Right lobe of liver (tissue), 6 donors: ENCODE data around the gene BTBD2. TPM values are rescaled to one million over a fixed set of nuclear protein-coding genes. Genes with fewer than 3 reads are reported as not detected.

ENCODE experiments used
- ATAC-seq, 4 donors: fragments of 200-7000 bp; cut with Tn5 transposase; one replicate each; pipeline ENCODE4 v1.9.1; 2020; ENCODE audit warnings: mild to moderate bottlenecking in 4 of 4, moderate library complexity in 4 of 4
- DNase-seq, 3 donors: peaks; one replicate each; pipeline ENCODE4 v3.0.0-alpha.2; 2020
- H3K27ac ChIP-seq, 3 donors: fragments of 200-600 bp; one replicate each; pipeline ENCODE4 v1.8.0; 2022
- H3K27me3 ChIP-seq, 2 donors: fragments of 200-600 bp; one replicate each; pipeline ENCODE4 v1.8.0; 2022
- H3K36me3 ChIP-seq, 4 donors: fragments of 200-600 bp; sonication (generic) in 1 of 4; one replicate each; pipeline versions ENCODE4 v1.5.1 to v1.8.0; 2017 to 2022; ENCODE audit warnings: control low read depth in 1 of 4
- H3K4me1 ChIP-seq, 4 donors: fragments of 200-600 bp; sonication (generic) in 1 of 4; one replicate each; pipeline versions ENCODE4 v1.5.1 to v1.8.0; 2017 to 2022; ENCODE audit warnings: control low read depth in 1 of 4
- H3K4me3 ChIP-seq, 3 donors: fragments of 200-600 bp; one replicate each; pipeline ENCODE4 v1.8.0; 2022
- H3K9me3 ChIP-seq, 4 donors: fragments of 200-600 bp; sonication (generic) in 1 of 4; one replicate each; pipeline versions ENCODE4 v1.5.1 to v1.8.0; 2017 to 2022; ENCODE audit warnings: control low read depth in 1 of 4
- CTCF ChIP-seq, 4 donors: fragments of 200-600 bp in 3 of 4; fragments of 450-650 bp in 1 of 4; IDR thresholded peaks; one replicate each; pipeline versions ENCODE4 v1.5.1 to v1.8.0; 2016 to 2022; ENCODE audit warnings: antibody characterized with exemption in 4 of 4, mild to moderate bottlenecking in 2 of 4
- POLR2A ChIP-seq: fragments of 450-650 bp; IDR thresholded peaks from one replicate; pipeline ENCODE4 v1.6.1; 2017; ENCODE audit warnings: antibody characterized with exemption, mild to moderate bottlenecking
- WGBS: methylation state at CpG from one replicate; pipeline ENCODE4 v1.1.6; 2018; ENCODE audit warnings: low coverage, low lambda C conversion rate; ENCODE audit not compliant: insufficient coverage; ENCODE audit errors: missing lambda C conversion rate; 5-methylcytosine and 5-hydroxymethylcytosine counted together
- intact Hi-C, 2 donors: fragments of 100-400 bp; cut with DNase I; formaldehyde crosslinking; loops; one replicate each; pipeline versions ENCODE4 v1.11.2 to v1.14.1; 2022
- total RNA-seq, 6 experiments: library from RNA; depleted of rRNA in 2 of 6; stranded (reverse); fragments of >200 nt in 2 of 6; fragmentation: NEBNext Ultra II Directional in 3 of 6; extraction: Animal tissue kit (Norgen Biotek cat#: 25700) in 3 of 6; gene quantifications; one replicate each; pipeline versions ENCODE4 v1.1.0 to v1.2.4, GENCODE V29; 2016 to 2023
- donor health status: DM: no; HTN: yes; CAD: no.
- donor health status: DM: no; HTN: no; CAD: no.
- donor health status: DM: no; HTN: no; CAD: no.
- donor health status: DM: no; HTN: yes; CAD: no.
- donor health status: DM: no; HTN: yes; CAD: no.

BTBD2 gene
- total RNA-seq, 6 experiments from 2014 or later: 22.2 to 42.6 (median 29.2) TPM

GRCh38 chr19:1956868-1957492 is 58.5 kb downstream of the BTBD2 start:
- DNase-seq (no peak), ATAC-seq (no peak)
- Histone ChIP-seq H3K9me3 (no peaks in the 10 kb centered on the region), H3K27me3 (no peaks in the 10 kb centered on the region), H3K36me3 (no peaks in the 10 kb centered on the region), H3K27ac (no peak overlapping the region), H3K4me3 (no peak overlapping the region), H3K4me1 (no peaks in the 10 kb centered on the region)
- 84% methylated on average over 6 of the region's 28 CpGs for WGBS
- TF ChIP-seq CTCF (IDR thresholded peaks at IDR 0.05) (no peak), POLR2A (no peak)
- intact Hi-C loops: no loop called here

- H3K36me3 ChIP-seq: no peaks in the 10 kb centered on the region
- no peak for DNase-seq
- H3K27me3 ChIP-seq: no peaks in the 10 kb centered on the region
- ATAC-seq: no peak
- H3K9me3 ChIP-seq: no peaks in the 10 kb centered on the region
- TF ChIP-seq CTCF (IDR thresholded peaks at IDR 0.05): no peak
- no peak for TF ChIP-seq POLR2A
- WGBS: 89% methylated on average over 2 of the region's 12 CpGs
- intact Hi-C loops: no loop called here
- no peak overlapping the region for H3K4me3 ChIP-seq
- no peak overlapping the region for H3K27ac ChIP-seq
- no peaks in the 10 kb centered on the region for H3K4me1 ChIP-seq
These were observed 59.4 kb downstream of the BTBD2 start for GRCh38 chr19:1956122-1956494.

- H3K27ac ChIP-seq: no peak overlapping the region
- intact Hi-C loops: no loop called here
- DNase-seq: no peak
- no peaks in the 10 kb centered on the region for H3K9me3 ChIP-seq
- H3K36me3 ChIP-seq: no peaks in the 10 kb centered on the region
- no peak overlapping the region for H3K4me3 ChIP-seq
- TF ChIP-seq POLR2A (no peak), CTCF (IDR thresholded peaks at IDR 0.05) (no peak)
- WGBS: 50% methylated on average over 4 of the region's 51 CpGs
- no peaks in the 10 kb centered on the region for H3K4me1 ChIP-seq
- ATAC-seq: no peak
- no peaks in the 10 kb centered on the region for H3K27me3 ChIP-seq
These were observed 60.1 kb downstream of the BTBD2 start for GRCh38 chr19:1955171-1956121.

GRCh38 chr19:1954532-1954933 is 61.0 kb downstream of the BTBD2 start:
- Histone ChIP-seq H3K4me1 (no peaks in the 10 kb centered on the region), H3K36me3 (no peaks in the 10 kb centered on the region), H3K9me3 (no peaks in the 10 kb centered on the region), H3K27me3 (no peaks in the 10 kb centered on the region), H3K4me3 (no peak overlapping the region), H3K27ac (no peak overlapping the region)
- 70% methylated on average over 2 of the region's 15 CpGs for WGBS
- intact Hi-C loops: no loop called here
- TF ChIP-seq CTCF (IDR thresholded peaks at IDR 0.05): no peak
- TF ChIP-seq POLR2A: no peak
- DNase-seq (no peak), ATAC-seq (no peak)
